ENCODE results near the gene ADCYAP1.

The ADCYAP1 gene

GRCh38 chr18:959854-960253 is 55.2 kb downstream of the ADCYAP1 start:
- TF ChIP-seq, protein P1, sequence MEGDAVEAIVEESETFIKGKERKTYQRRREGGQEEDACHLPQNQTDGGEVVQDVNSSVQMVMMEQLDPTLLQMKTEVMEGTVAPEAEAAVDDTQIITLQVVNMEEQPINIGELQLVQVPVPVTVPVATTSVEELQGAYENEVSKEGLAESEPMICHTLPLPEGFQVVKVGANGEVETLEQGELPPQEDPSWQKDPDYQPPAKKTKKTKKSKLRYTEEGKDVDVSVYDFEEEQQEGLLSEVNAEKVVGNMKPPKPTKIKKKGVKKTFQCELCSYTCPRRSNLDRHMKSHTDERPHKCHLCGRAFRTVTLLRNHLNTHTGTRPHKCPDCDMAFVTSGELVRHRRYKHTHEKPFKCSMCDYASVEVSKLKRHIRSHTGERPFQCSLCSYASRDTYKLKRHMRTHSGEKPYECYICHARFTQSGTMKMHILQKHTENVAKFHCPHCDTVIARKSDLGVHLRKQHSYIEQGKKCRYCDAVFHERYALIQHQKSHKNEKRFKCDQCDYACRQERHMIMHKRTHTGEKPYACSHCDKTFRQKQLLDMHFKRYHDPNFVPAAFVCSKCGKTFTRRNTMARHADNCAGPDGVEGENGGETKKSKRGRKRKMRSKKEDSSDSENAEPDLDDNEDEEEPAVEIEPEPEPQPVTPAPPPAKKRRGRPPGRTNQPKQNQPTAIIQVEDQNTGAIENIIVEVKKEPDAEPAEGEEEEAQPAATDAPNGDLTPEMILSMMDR (IDR thresholded peaks at IDR 0.05; ENCODE audit: low read depth, low read length, missing control alignments), result no peak
- Histone ChIP-seq H3K27me3 (replicated peaks) (no peaks in the 10 kb centered on the region), H3K4me3 (ENCODE audit: low read depth, low read length) (no peak overlapping the region), H3K36me3 (replicated peaks) (no peaks in the 10 kb centered on the region), H3K27ac (no peak overlapping the region)
- in situ Hi-C loops (cut with HindIII; ENCODE audit: low pct_ligation_motif_present, low sequenced_read_pairs), result no loop called here
- DNase-seq, result no peak

Data from brain microvascular endothelial cell (primary cell).